Measurements from ENCODE around the gene TOB1. TPM values are rescaled to one million over a fixed set of nuclear protein-coding genes. Genes with fewer than 3 reads are reported as not detected.
A peak's percentile ranks its signal among the peaks of the same experiment; 100 is the strongest.

TOB1 gene
- total and polyA plus RNA-seq, 2 of the 4 experiments (the other 2 are of a cell fraction): 4.3 to 9.0 TPM

DNA sequence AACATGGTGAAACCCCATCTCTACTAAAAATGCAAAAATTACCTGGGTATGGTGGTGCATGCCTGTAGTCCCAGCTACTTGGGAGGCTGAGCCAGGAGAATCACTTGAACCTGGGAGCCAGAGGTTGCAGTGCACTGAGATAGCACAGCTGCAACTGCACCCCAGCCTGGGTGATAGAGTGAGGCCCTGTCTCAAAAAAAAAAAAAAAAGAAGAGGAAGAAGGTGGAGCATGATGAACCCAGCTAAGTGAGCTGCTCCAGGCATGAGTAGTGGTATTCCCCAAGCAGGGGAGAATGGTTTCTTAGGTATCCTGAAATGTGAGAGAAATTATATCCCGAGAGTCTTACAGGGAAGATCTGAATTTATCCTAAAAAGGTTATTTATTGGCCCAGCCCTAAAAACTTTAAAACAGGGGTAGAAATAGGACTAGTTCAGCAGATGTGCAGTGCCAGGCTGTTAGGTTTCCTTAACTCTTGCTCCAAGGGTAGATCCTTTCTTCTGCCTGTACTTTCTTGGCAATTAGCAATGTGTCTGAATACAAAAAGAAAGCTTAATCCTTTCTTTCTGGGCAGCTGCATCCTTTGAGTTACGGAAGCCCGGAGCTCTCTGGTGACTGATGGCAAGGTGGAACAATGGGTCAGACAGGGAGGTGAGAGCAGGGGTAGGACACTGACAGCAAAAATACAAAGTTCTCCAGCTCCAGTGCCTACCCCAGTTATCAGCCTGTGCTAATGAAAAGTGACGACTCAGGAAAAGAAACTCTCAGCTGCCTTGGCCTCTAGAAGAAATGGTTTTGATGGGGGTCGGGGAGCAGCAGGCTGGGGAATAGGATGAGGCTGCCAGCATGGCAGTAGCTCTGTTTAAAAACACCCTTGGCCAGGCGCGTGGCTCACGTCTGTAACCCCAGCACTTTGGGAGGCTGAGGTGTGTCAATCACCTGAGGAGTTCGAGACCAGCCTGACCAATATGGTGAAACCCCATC, 36.5 kb upstream of the TOB1 start:
- in situ Hi-C loops (cut with MboI; ENCODE audit: low sequenced_read_pairs): no loop called here

More for the DNA sequence above, 36.5 kb upstream of the TOB1 start:
- no peak overlapping the region for H3K23ac ChIP-seq (ENCODE audit: low read depth, low read length)
- no peak overlapping the region for H2BK120ac ChIP-seq (ENCODE audit: low read depth, low read length)
- H4K91ac ChIP-seq (ENCODE audit: insufficient read depth, low read depth, low read length): no peak overlapping the region; the same call in 1 of the 2 replicates
- no peak for TF ChIP-seq NFE2L2 (IDR thresholded peaks at IDR 0.05; ENCODE audit: low read depth, low read length)
- TF ChIP-seq MAFK (IDR thresholded peaks at IDR 0.05; ENCODE audit: low read depth, low read length): peak; percentile 67
- intact Hi-C loops (cut with micrococcal nuclease): loop anchor here (5.0 kb wide), 1 partner anchor 35 kb away; the partner anchor contains the start of gene TOB1
- 0 out of 2 replicates have a peak overlapping the region, but pooled peaks have one; percentile 31 for H2BK20ac ChIP-seq (ENCODE audit: low read depth, low read length)
- peaks cover 16% of the 10 kb centered on the region for H3K4me1 ChIP-seq (ENCODE audit: control insufficient read depth, insufficient read depth, low read length)
- ATAC-seq (ENCODE audit: low read depth): no peak
- no peak overlapping the region for H3K56ac ChIP-seq (ENCODE audit: extremely low read depth, insufficient read depth, low read length)
- CTCF ChIA-PET: interaction anchor here (0.6 kb wide), 1 partner anchor 1778 kb away, joined by 3 read pairs; no protein-coding TSS in a partner anchor
- peak overlapping the region; percentile 7; the same call in 1 of the 2 replicates for H4K5ac ChIP-seq (ENCODE audit: low read depth, low read length)
- H2AFZ ChIP-seq (replicated peaks; ENCODE audit: low read length, poor library complexity): peak overlapping the region; percentile 47
- dilution Hi-C loops (cut with HindIII; ENCODE audit: low sequenced_read_pairs, unreplicated experiment): no loop called here
- no peaks in the 10 kb centered on the region for H3K79me1 ChIP-seq (ENCODE audit: low read depth in 1 of 2, low read length in 2 of 2)
- H2AK5ac ChIP-seq (ENCODE audit: low read depth, low read length): 0 out of 2 replicates have a peak overlapping the region, but pooled peaks have one; percentile 18
- 0 out of 2 replicates have a peak overlapping the region, but pooled peaks have one; percentile 1 for H3K4ac ChIP-seq (ENCODE audit: low read depth, low read length)
- H3K9me3 ChIP-seq (ENCODE audit: control insufficient read depth, insufficient read depth, low read length): no peaks in the 10 kb centered on the region
- POLR2A ChIA-PET (ENCODE audit: unreplicated experiment): interaction anchor here (1.2 kb wide), 1 partner anchor 37 kb away, joined by 4 read pairs; no protein-coding TSS in a partner anchor
- no peaks in the 10 kb centered on the region for H3K36me3 ChIP-seq (ENCODE audit: control insufficient read depth, insufficient read depth, low read length)
- no peak overlapping the region for H3K14ac ChIP-seq (replicated peaks; ENCODE audit: low read depth, low read length)
- H3K4me3 ChIP-seq (ENCODE audit: insufficient read depth, low read depth, low read length): no peak overlapping the region
- no CpG with 5 or more reads among the region's 9 CpGs for WGBS, 2 experiments (ENCODE audit: extremely low coverage in 2 of 2, insufficient read length in 1 of 2)
- H3K9me1 ChIP-seq (ENCODE audit: insufficient read depth, low read length): peaks cover 4% of the 10 kb centered on the region; the same call in 1 of the 2 replicates
- H2BK15ac ChIP-seq (ENCODE audit: low read depth, low read length): no peak overlapping the region
- no peaks in the 10 kb centered on the region for H4K20me1 ChIP-seq (ENCODE audit: insufficient read depth, low read length)
- BruUV-seq (replicated peaks): no TSS peak
- H3K18ac ChIP-seq (ENCODE audit: low read depth, low read length): peak overlapping the region; percentile 7; the same call in 1 of the 2 replicates
- H4K8ac ChIP-seq (ENCODE audit: low read depth in 2 of 2, low read length in 2 of 2): peak overlapping the region in 1 of 2 experiments; percentile 21; a peak in 2 of 4 replicates
- no peak overlapping the region for H3K9ac ChIP-seq (ENCODE audit: low read depth, low read length)
- H3K27me3 ChIP-seq (ENCODE audit: control insufficient read depth, insufficient read depth, low read length): no peaks in the 10 kb centered on the region
- H2BK5ac ChIP-seq (ENCODE audit: low read depth, low read length, poor library complexity, severe bottlenecking): no peak overlapping the region
- no peak for DNase-seq
- H2AK9ac ChIP-seq (replicated peaks; ENCODE audit: low read depth, low read length, poor library complexity): no peak overlapping the region
- H3K27ac ChIP-seq (ENCODE audit: insufficient read depth, low read length): no peak overlapping the region; the same call in 1 of the 2 replicates
- H3K4me2 ChIP-seq (ENCODE audit: low read depth, low read length): no peak overlapping the region
